OCI-LY3 (cell line): Measurements from ENCODE around the gene MS4A6E.

Experiments
- EZH2phosphoT487 ChIP-seq: fragments of 200-600 bp; shearing (Covaris generic); IDR thresholded peaks from 2 replicates; pipeline ENCODE4 v1.6.1; 2018; ENCODE audit warnings: antibody characterized with exemption, mixed run types, low read depth
- TF ChIP-seq, protein P1 (sequence below): fragments of 200-600, 300-600 bp; sonication (generic); IDR thresholded peaks from 2 replicates; pipeline ENCODE4 v1.5.1; 2014; ENCODE audit warnings: antibody characterized with exemption, low read length, low read depth

DNA sequence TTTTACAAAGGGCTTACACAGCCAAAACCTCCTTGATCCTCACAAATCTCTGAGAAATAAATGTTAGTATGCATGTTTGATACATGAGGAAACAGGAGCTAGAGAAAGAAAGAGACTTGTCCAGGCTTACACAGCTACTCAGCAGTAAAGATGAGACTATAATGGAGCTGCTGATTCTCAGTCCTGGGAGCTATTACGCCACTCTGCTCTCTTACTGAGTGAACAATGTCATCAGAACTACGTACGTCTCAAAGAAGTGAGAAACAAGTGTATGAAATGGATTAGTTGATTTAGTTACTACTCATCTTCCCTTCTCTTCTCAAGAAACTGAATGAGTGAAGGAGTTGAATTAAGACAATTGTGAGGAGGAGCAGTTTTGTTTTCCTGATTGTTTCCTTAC is 12.3 kb downstream of the MS4A6E start:
- TF ChIP-seq, protein P1, sequence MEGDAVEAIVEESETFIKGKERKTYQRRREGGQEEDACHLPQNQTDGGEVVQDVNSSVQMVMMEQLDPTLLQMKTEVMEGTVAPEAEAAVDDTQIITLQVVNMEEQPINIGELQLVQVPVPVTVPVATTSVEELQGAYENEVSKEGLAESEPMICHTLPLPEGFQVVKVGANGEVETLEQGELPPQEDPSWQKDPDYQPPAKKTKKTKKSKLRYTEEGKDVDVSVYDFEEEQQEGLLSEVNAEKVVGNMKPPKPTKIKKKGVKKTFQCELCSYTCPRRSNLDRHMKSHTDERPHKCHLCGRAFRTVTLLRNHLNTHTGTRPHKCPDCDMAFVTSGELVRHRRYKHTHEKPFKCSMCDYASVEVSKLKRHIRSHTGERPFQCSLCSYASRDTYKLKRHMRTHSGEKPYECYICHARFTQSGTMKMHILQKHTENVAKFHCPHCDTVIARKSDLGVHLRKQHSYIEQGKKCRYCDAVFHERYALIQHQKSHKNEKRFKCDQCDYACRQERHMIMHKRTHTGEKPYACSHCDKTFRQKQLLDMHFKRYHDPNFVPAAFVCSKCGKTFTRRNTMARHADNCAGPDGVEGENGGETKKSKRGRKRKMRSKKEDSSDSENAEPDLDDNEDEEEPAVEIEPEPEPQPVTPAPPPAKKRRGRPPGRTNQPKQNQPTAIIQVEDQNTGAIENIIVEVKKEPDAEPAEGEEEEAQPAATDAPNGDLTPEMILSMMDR: no peak
- no peak for TF ChIP-seq EZH2phosphoT487
